Articular chondrocyte of knee joint (primary cell): Measurements from ENCODE around the gene PIGH. TPM values are rescaled to one million over a fixed set of nuclear protein-coding genes. Genes with fewer than 3 reads are reported as not detected.

ENCODE experiments used
- small RNA-seq: library from RNA; depleted of rRNA; stranded (forward); fragments of <200 nt; gene quantifications from one replicate; pipeline ENCODE3, GENCODE V24; 2012
- total RNA-seq: library from RNA; depleted of rRNA; stranded (reverse); fragments of >200 nt; gene quantifications from 2 replicates; pipeline ENCODE4 v1.2.3, GENCODE V29; 2012

The PIGH gene
- 18.2 and 18.3 TPM in 2 replicates for total RNA-seq

GRCh38 chr14:67599698-67600561 is at the start of gene PIGH:
Gene PIGH, minus strand, starts transcription at chr14:67600268. Its CDS starts 65 bp downstream, at chr14:67600203.

GRCh38 chr14:67619446-67620216 is 19.6 kb upstream of the PIGH start, which contains the start of gene ARG2:
Gene ARG2, plus strand, starts transcription at chr14:67619920. Its CDS starts 58 bp downstream, at chr14:67619978.

Small RNA genes lying within 50 kb of the gene (small RNA-seq; reads per million reads assigned to genes)
- gene AL132640.3 (not detected), gene RF00019 (not detected)

Other genes with a start within 250 kb of the PIGH start
- 129 and 149 TPM in 2 replicates for gene ATP6V1D, start 240.5 kb downstream of the PIGH start, total RNA-seq
- gene EIF2S1, start 239.9 kb downstream of the PIGH start, total RNA-seq: 121 and 137 TPM in 2 replicates
- 0.54 TPM in 1 of 2 replicates, not detected in the other for gene PLEK2, start 188.1 kb downstream of the PIGH start, total RNA-seq
- gene TMEM229B, start 111.5 kb downstream of the PIGH start, total RNA-seq: 1.2 and 1.8 TPM in 2 replicates
- 0.26 and 0.86 TPM in 2 replicates for gene PLEKHH1, start 67.0 kb downstream of the PIGH start, total RNA-seq
- gene ARG2, start 19.7 kb upstream of the PIGH start, total RNA-seq: 2.3 and 3.7 TPM in 2 replicates
- gene VTI1B, start 74.4 kb upstream of the PIGH start, total RNA-seq: 66.3 and 78.4 TPM in 2 replicates
- gene RDH11, start 95.5 kb upstream of the PIGH start, total RNA-seq: 77.8 and 85.8 TPM in 2 replicates
- gene RDH12, start 101.6 kb upstream of the PIGH start, total RNA-seq: not detected in 2 replicates
- 32.3 and 35.8 TPM in 2 replicates for gene ZFYVE26, start 216.3 kb upstream of the PIGH start, total RNA-seq
- gene RAD51B, start 219.5 kb upstream of the PIGH start, total RNA-seq: 20.4 and 27.7 TPM in 2 replicates